Right atrium auricular region (tissue), 2 donors: ENCODE results near the gene CMTM2. TPM values are rescaled to one million over a fixed set of nuclear protein-coding genes. Genes with fewer than 3 reads are reported as not detected.

ENCODE experiments used
- DNase-seq: peaks from one replicate; pipeline ENCODE4 v3.0.0-alpha.2; 2019; ENCODE audit warnings: low spot score
- H3K27ac ChIP-seq, 2 donors: fragments of 200-600 bp; sonication (generic); 1 replicate in 1 of 2; 2 replicates in 1 of 2; pipeline ENCODE4 v1.5.1; 2016 to 2019
- H3K27me3 ChIP-seq, 2 donors: fragments of 200-600 bp; sonication (generic); one replicate each; pipeline versions ENCODE4 v1.5.1 to v1.6.0; 2017 to 2019
- H3K36me3 ChIP-seq: fragments of 200-600 bp; sonication (generic); one replicate; pipeline ENCODE4 v1.5.1; 2016
- H3K4me1 ChIP-seq, 2 donors: fragments of 200-600 bp; sonication (generic); one replicate each; pipeline versions ENCODE4 v1.5.1 to v1.6.0; 2017 to 2019
- H3K4me3 ChIP-seq, 2 donors: fragments of 200-600 bp; sonication (generic); 1 replicate in 1 of 2; 2 replicates in 1 of 2; pipeline ENCODE4 v1.5.1; 2017 to 2019; ENCODE audit warnings: mild to moderate bottlenecking in 1 of 2, moderate library complexity in 1 of 2
- H3K9me3 ChIP-seq, 2 donors: fragments of 200-600 bp; sonication (generic); one replicate each; pipeline ENCODE4 v1.5.1; 2019
- CTCF ChIP-seq, 2 donors: fragments of 200-600 bp; sonication (generic); IDR thresholded peaks; one replicate each; pipeline ENCODE4 v1.5.1; 2019; ENCODE audit warnings: antibody characterized with exemption in 2 of 2
- total RNA-seq, 2 donors: library from RNA; depleted of rRNA; stranded (reverse); fragments of >200 nt; gene quantifications; one replicate each; pipeline ENCODE4 v1.1.0, GENCODE V29; 2016

Gene CMTM2
- not detected for total RNA-seq

GRCh38 chr16:66578651-66579531 is at the start of gene CMTM2:
TSS of gene CMTM2 (plus strand) at chr16:66579463. CDS start at chr16:66579608, 145 bp downstream.
- no peak for TF ChIP-seq CTCF (IDR thresholded peaks at IDR 0.05)
- Histone ChIP-seq H3K4me1 (peaks cover 0 to 12% of the 10 kb centered on the region in 2 donors), H3K27ac (no peak within 1 kb of the TSS), H3K36me3 (no peaks in the 10 kb centered on the region), H3K27me3 (no peaks in the 10 kb centered on the region), H3K4me3 (peak within 1 kb of the TSS; percentile 8 to 39), H3K9me3 (no peaks in the 10 kb centered on the region)
- no peak for DNase-seq

- Histone ChIP-seq H3K4me1 (peaks cover 0 to 6% of the 10 kb centered on the region in 2 donors), H3K4me3 (no peak overlapping the region), H3K27me3 (no peaks in the 10 kb centered on the region), H3K9me3 (no peaks in the 10 kb centered on the region), H3K36me3 (peaks cover 61% of the 10 kb centered on the region), H3K27ac (no peak overlapping the region)
- no peak for TF ChIP-seq CTCF (IDR thresholded peaks at IDR 0.05)
- DNase-seq: no peak
Measured at GRCh38 chr16:66529475-66529874, 49.8 kb upstream of the CMTM2 start.

- Histone ChIP-seq H3K4me3 (no peak overlapping the region), H3K9me3 (no peaks in the 10 kb centered on the region), H3K36me3 (peaks cover 48% of the 10 kb centered on the region), H3K27me3 (no peaks in the 10 kb centered on the region), H3K4me1 (peaks cover 0 to 10% of the 10 kb centered on the region in 2 donors), H3K27ac (peak overlapping the region in 1 of 2 donors; percentile 58)
- no peak for DNase-seq
- no peak for TF ChIP-seq CTCF (IDR thresholded peaks at IDR 0.05)
Measured at GRCh38 chr16:66534376-66534799, 44.9 kb upstream of the CMTM2 start.

GRCh38 chr16:66536525-66536924 is 42.7 kb upstream of the CMTM2 start:
- DNase-seq: no peak
- H3K27me3 ChIP-seq: no peaks in the 10 kb centered on the region
- H3K4me3 ChIP-seq: no peak overlapping the region
- TF ChIP-seq CTCF (IDR thresholded peaks at IDR 0.05): no peak
- H3K4me1 ChIP-seq: peaks cover 0 to 10% of the 10 kb centered on the region in 2 donors
- H3K9me3 ChIP-seq: no peaks in the 10 kb centered on the region
- H3K27ac ChIP-seq: no peak overlapping the region
- peaks cover 27% of the 10 kb centered on the region for H3K36me3 ChIP-seq

GRCh38 chr16:66537236-66537635 is 42.0 kb upstream of the CMTM2 start:
- Histone ChIP-seq H3K4me1 (peaks cover 0 to 10% of the 10 kb centered on the region in 2 donors), H3K27ac (no peak overlapping the region), H3K9me3 (no peaks in the 10 kb centered on the region), H3K27me3 (no peaks in the 10 kb centered on the region), H3K36me3 (peaks cover 20% of the 10 kb centered on the region), H3K4me3 (no peak overlapping the region)
- TF ChIP-seq CTCF (IDR thresholded peaks at IDR 0.05): no peak
- DNase-seq: no peak
